ENCODE results near the gene ASCC1.

Gene ASCC1

DNA sequence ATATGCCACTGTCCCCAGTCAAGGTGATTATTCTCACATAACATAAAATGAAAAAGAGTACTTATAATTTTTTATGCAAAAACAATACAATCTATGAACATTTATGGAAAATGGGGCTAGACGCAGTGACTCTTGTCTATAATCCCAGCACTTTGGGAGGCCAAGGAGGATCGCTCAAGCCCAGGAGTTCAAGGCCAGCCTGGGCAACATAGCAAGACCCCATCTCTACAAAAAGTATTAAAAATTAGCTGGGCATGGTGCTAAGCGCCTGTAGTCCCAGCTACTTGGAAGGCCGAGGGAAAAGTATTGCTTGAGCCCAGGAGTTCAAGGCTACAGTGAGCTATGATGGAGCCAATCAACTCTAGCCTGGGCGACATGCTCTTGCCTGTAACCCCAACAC is 14.8 kb downstream of the ASCC1 start:
- no peak overlapping the region for H3K4me2 ChIP-seq (ENCODE audit: low read depth, low read length, poor library complexity, severe bottlenecking)
- H3K9me3 ChIP-seq (ENCODE audit: insufficient read depth, low read length), result no peaks in the 10 kb centered on the region
- H3K27ac ChIP-seq (ENCODE audit: low read depth, low read length), result no peak overlapping the region
- no peak overlapping the region for H3K4me3 ChIP-seq (ENCODE audit: insufficient read depth, low read length, poor library complexity, severe bottlenecking)
- H4K20me1 ChIP-seq (ENCODE audit: low read depth, low read length), result no peaks in the 10 kb centered on the region
- 0 out of 2 replicates have a peak, but pooled peaks cover 3% of the 10 kb centered on the region for H3F3A ChIP-seq (ENCODE audit: insufficient read depth)
- no peak for TF ChIP-seq CTCF (IDR thresholded peaks at IDR 0.05; ENCODE audit: insufficient read depth, low read length, poor library complexity, severe bottlenecking)
- TF ChIP-seq EZH2phosphoT487 (conservative IDR thresholded peaks at IDR 0.05; ENCODE audit: low read length), result no peak
- no peak overlapping the region for H2AFZ ChIP-seq (ENCODE audit: low read depth, low read length, severe bottlenecking)
- H3K79me2 ChIP-seq (ENCODE audit: insufficient read depth, low read length), result 0 out of 2 replicates have a peak, but pooled peaks cover 2% of the 10 kb centered on the region
- H3K9me2 ChIP-seq (replicated peaks; ENCODE audit: insufficient read depth, low read length), result no peaks in the 10 kb centered on the region
- peaks cover 7% of the 10 kb centered on the region; the same call in 1 of the 2 replicates for H3K36me3 ChIP-seq (ENCODE audit: low read length)
- no peak overlapping the region for H3K9ac ChIP-seq (ENCODE audit: low read length)
- H3K27me3 ChIP-seq (ENCODE audit: low read length), result no peaks in the 10 kb centered on the region

DNA sequence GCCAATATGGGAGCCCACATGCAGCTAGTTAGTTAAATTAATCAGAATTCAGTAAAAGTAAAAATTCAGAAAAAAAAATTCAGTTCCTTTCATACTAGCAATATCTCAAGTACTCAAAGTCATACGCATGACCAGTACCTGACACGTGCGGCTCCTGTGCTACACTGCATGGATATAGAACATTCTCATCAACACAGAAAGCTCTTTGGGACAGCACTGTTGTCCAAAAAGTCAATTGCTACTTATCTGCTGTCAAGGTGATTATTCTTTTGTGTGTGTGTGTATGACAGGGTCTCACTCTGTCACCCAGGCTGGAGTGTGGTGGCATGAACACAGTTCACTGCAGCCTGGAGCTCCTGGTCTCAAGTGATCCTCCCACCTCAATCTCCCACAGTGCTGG is 15.2 kb downstream of the ASCC1 start:
- Histone ChIP-seq H2AFZ (ENCODE audit: low read depth, low read length, severe bottlenecking) (no peak overlapping the region), H3K36me3 (ENCODE audit: low read length) (peaks cover 9% of the 10 kb centered on the region; the same call in 1 of the 2 replicates), H3F3A (ENCODE audit: insufficient read depth) (0 out of 2 replicates have a peak, but pooled peaks cover 3% of the 10 kb centered on the region), H3K27ac (ENCODE audit: low read depth, low read length) (no peak overlapping the region), H4K20me1 (ENCODE audit: low read depth, low read length) (no peaks in the 10 kb centered on the region), H3K9ac (ENCODE audit: low read length) (no peak overlapping the region), H3K27me3 (ENCODE audit: low read length) (no peaks in the 10 kb centered on the region), H3K9me3 (ENCODE audit: insufficient read depth, low read length) (no peaks in the 10 kb centered on the region), H3K4me2 (ENCODE audit: low read depth, low read length, poor library complexity, severe bottlenecking) (no peak overlapping the region), H3K79me2 (ENCODE audit: insufficient read depth, low read length) (0 out of 2 replicates have a peak, but pooled peaks cover 2% of the 10 kb centered on the region), H3K9me2 (replicated peaks; ENCODE audit: insufficient read depth, low read length) (no peaks in the 10 kb centered on the region), H3K4me3 (ENCODE audit: insufficient read depth, low read length, poor library complexity, severe bottlenecking) (no peak overlapping the region)
- TF ChIP-seq EZH2phosphoT487 (conservative IDR thresholded peaks at IDR 0.05; ENCODE audit: low read length) (no peak), CTCF (IDR thresholded peaks at IDR 0.05; ENCODE audit: insufficient read depth, low read length, poor library complexity, severe bottlenecking) (no peak)

- H3F3A ChIP-seq (ENCODE audit: insufficient read depth), result 0 out of 2 replicates have a peak, but pooled peaks cover 3% of the 10 kb centered on the region
- H2AFZ ChIP-seq (ENCODE audit: low read depth, low read length, severe bottlenecking), result no peak overlapping the region
- H3K4me2 ChIP-seq (ENCODE audit: low read depth, low read length, poor library complexity, severe bottlenecking), result no peak overlapping the region
- no peaks in the 10 kb centered on the region for H3K27me3 ChIP-seq (ENCODE audit: low read length)
- no peaks in the 10 kb centered on the region for H3K9me3 ChIP-seq (ENCODE audit: insufficient read depth, low read length)
- H3K9ac ChIP-seq (ENCODE audit: low read length), result no peak overlapping the region
- H4K20me1 ChIP-seq (ENCODE audit: low read depth, low read length), result no peaks in the 10 kb centered on the region
- no peaks in the 10 kb centered on the region for H3K9me2 ChIP-seq (replicated peaks; ENCODE audit: insufficient read depth, low read length)
- H3K79me2 ChIP-seq (ENCODE audit: insufficient read depth, low read length), result no peaks in the 10 kb centered on the region
- H3K36me3 ChIP-seq (ENCODE audit: low read length), result peaks cover 7% of the 10 kb centered on the region; the same call in 1 of the 2 replicates
- no peak overlapping the region for H3K27ac ChIP-seq (ENCODE audit: low read depth, low read length)
- no peak overlapping the region for H3K4me3 ChIP-seq (ENCODE audit: insufficient read depth, low read length, poor library complexity, severe bottlenecking)
- TF ChIP-seq CTCF (IDR thresholded peaks at IDR 0.05; ENCODE audit: insufficient read depth, low read length, poor library complexity, severe bottlenecking), result no peak
- TF ChIP-seq EZH2phosphoT487 (conservative IDR thresholded peaks at IDR 0.05; ENCODE audit: low read length), result no peak
These were observed 21.1 kb downstream of the ASCC1 start for GRCh38 chr10:72194949-72195348.

Data from SU-DHL-6 (cell line).